Pancreas (tissue), 10 donors: ENCODE data around the gene ISLR2. TPM values are rescaled to one million over a fixed set of nuclear protein-coding genes. Genes with fewer than 3 reads are reported as not detected.
A peak's percentile ranks its signal among the peaks of the same experiment; 100 is the strongest.

Source experiments
- ATAC-seq, 4 donors: fragments of 200-7000 bp; cut with Tn5 transposase; one replicate each; pipeline versions ENCODE4 v1.8.0 to v1.9.1; 2020; ENCODE audit warnings: mild to moderate bottlenecking in 4 of 4, moderate library complexity in 4 of 4
- DNase-seq, 6 donors: peaks; one replicate each; pipeline ENCODE4 v3.0.0-alpha.2; 2020
- FAIRE-seq: peaks from 2 replicates; lab custom pipeline; 2012; peaks lifted over from hg19 to GRCh38; lab: Jason Lieb, UNC
- H3K27ac ChIP-seq, 4 donors: fragments of 200-600 bp; sonication (generic); 1 replicate in 3 of 4; 2 replicates in 1 of 4; pipeline versions ENCODE4 v1.5.0 to v1.8.0; 2020
- H3K27me3 ChIP-seq, 4 donors: fragments of 200-600 bp; one replicate each; pipeline ENCODE4 v1.8.0; 2021
- H3K36me3 ChIP-seq, 3 donors: fragments of 200-600 bp; sonication (generic) in 1 of 3; one replicate each; pipeline versions ENCODE4 v1.5.0 to v1.8.0; 2020 to 2021
- H3K4me1 ChIP-seq, 3 donors: fragments of 200-600 bp; one replicate each; pipeline ENCODE4 v1.8.0; 2021
- H3K4me3 ChIP-seq, 4 donors: fragments of 200-600 bp; sonication (generic) in 2 of 4; one replicate each; pipeline versions ENCODE4 v1.5.0 to v1.8.0; 2020 to 2021
- H3K9me3 ChIP-seq, 4 donors: fragments of 200-600 bp; one replicate each; pipeline ENCODE4 v1.8.0; 2021
- WGBS, 2 donors: extraction: QIAGEN DNeasy Blood & Tissue Kit; methylation state at CpG; one replicate each; pipeline ENCODE4 v1.1.7; 2013; 5-methylcytosine and 5-hydroxymethylcytosine counted together
- intact Hi-C, 3 donors: fragments of 100-400 bp; cut with DNase I; formaldehyde crosslinking; loops; one replicate each; pipeline versions ENCODE4 v1.11.1 to v1.14.2; 2022
- polyA plus RNA-seq, 2 donors: library from polyadenylated mRNA; stranded (reverse); fragments of 200-250 nt; gene quantifications; one replicate each; pipeline ENCODE4 v1.2.3, GENCODE V29; 2013
- total RNA-seq, 6 donors: library from RNA; stranded (reverse); fragmentation: NEBNext Ultra II Directional in 4 of 6; extraction: Animal tissue kit (Norgen Biotek cat#: 25700) in 4 of 6; gene quantifications; one replicate each; pipeline versions ENCODE4 v1.2.1 to v1.2.4, GENCODE V29; 2021 to 2023
- TF ChIP-seq, protein P1 (sequence below), 4 donors: fragments of 200-600 bp; sonication (generic) in 3 of 4; IDR thresholded peaks; one replicate each; pipeline versions ENCODE4 v1.5.0 to v1.8.0; 2021; ENCODE audit warnings: antibody characterized with exemption in 4 of 4
- donor health status: healthy with polysubstance abuse.
- donor health status: DM: no; HTN: no; CAD: no; lungs with moderate emphysema.
- donor health status: DM: no; HTN: no; CAD: no.
- donor health status: control.
- donor health status: control.
- donor health status: Bipolar disorder and iron deficiency.
- donor health status: DM: yes; HTN: yes; CAD: no.
- donor health status: DM: no; HTN: no; CAD: no.
- donor health status: DM: no; HTN: no; CAD: no.
- donor health status: DM: yes; HTN: yes; CAD: no.

ISLR2 gene
- total and polyA plus RNA-seq, 8 donors, result 0.08 to 0.50 (median 0.22) TPM

DNA sequence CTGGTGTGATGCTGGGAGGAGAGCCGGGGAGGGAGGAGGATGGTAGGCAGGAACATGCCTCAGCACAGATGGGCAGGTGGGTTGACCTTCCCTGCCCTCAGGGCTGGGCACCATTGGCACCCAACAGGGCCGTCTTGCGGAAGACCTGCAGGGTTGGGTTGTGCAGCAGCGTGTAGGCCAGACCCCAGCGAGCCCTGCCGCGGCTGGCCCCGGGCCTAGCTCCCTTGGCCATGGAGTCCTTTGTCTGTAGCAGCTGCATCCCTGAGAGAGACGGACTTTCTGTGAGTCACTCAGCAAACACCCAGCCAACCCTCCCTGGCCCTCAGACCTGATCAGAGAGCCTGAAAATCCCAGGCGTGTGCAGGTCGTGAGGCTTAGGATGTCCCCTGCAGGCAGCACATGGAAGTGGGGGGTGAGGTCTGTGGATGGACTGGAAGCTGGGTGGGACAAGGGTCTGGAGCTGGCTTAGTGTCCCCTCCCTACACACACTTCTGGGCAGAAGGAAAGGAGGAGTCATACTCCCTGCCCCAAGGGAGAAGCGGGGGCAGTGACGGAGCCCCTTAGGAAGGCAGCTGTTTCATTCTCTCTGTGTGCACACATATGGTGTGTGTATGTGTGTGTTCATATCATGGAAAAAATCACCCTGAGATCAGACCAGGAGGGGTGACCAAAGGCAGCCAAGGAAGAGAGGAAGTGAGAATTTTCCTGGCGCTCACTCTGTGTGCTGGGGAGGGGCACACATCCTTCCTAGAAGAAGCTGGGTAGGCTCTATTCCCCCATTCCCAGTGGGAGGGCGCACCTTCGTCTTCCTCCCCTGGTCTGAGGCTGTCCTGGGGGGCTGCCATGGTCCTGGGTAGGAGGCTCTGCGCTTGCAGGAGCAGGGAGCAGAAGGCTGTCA, 49.8 kb downstream of the ISLR2 start:
- WGBS, 2 donors, result 78 to 84% methylated on average over 17 of the region's 17 CpGs
- TF ChIP-seq, protein P1, sequence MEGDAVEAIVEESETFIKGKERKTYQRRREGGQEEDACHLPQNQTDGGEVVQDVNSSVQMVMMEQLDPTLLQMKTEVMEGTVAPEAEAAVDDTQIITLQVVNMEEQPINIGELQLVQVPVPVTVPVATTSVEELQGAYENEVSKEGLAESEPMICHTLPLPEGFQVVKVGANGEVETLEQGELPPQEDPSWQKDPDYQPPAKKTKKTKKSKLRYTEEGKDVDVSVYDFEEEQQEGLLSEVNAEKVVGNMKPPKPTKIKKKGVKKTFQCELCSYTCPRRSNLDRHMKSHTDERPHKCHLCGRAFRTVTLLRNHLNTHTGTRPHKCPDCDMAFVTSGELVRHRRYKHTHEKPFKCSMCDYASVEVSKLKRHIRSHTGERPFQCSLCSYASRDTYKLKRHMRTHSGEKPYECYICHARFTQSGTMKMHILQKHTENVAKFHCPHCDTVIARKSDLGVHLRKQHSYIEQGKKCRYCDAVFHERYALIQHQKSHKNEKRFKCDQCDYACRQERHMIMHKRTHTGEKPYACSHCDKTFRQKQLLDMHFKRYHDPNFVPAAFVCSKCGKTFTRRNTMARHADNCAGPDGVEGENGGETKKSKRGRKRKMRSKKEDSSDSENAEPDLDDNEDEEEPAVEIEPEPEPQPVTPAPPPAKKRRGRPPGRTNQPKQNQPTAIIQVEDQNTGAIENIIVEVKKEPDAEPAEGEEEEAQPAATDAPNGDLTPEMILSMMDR (IDR thresholded peaks at IDR 0.05), result no peak
- intact Hi-C loops, result no loop called here
- H3K27me3 ChIP-seq, result no peaks in the 10 kb centered on the region
- H3K27ac ChIP-seq, result peak overlapping the region in 1 of 4 donors; percentile 12
- FAIRE-seq (no peak), DNase-seq (peak in 1 of 6 donors; percentile 45), ATAC-seq (peak in 2 of 4 donors; percentile 37 to 49)
- no peak overlapping the region for H3K4me3 ChIP-seq
- H3K4me1 ChIP-seq, result no peaks in the 10 kb centered on the region
- H3K36me3 ChIP-seq, result no peaks in the 10 kb centered on the region
- no peaks in the 10 kb centered on the region for H3K9me3 ChIP-seq

DNA sequence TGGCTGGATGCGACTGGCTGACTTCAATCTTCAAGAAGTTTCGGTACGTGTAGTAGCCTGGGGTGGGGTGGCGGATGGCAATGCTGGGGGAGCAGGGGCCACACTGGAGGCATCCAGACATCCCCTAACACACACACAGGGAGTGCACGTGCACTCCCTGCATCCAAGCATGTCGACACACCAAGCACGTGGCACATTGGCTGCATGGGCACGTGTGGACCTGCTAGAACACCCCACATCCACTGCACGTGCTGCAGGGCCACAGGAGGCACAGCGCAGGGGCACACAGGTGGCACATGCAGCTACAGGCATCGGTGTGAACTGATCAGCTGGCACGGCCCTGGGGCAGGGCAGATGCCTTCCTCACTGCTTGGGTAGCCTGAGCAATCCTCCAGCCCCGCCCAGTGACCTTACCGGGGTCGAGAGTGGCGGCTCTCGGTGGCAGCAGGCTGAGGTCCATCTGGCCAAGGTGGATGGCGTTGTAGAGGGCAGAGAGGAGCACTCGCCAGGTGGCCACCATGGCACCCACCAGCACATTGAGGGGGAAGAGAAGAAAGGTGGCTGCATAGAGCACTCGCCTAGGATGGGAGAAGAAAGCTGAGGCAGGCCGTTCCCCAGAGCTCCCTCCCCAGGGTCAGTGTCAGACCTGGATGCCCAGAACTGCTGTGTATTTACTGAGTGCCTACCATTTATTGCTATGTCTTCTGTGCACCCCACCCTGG, 50.7 kb downstream of the ISLR2 start:
- Histone ChIP-seq H3K4me1 (no peaks in the 10 kb centered on the region), H3K4me3 (no peak overlapping the region), H3K36me3 (no peaks in the 10 kb centered on the region), H3K27me3 (no peaks in the 10 kb centered on the region), H3K27ac (no peak overlapping the region), H3K9me3 (no peaks in the 10 kb centered on the region)
- DNase-seq (peak in 1 of 6 donors; percentile 45), ATAC-seq (no peak), FAIRE-seq (no peak)
- WGBS, 2 donors, result 71 to 83% methylated on average over 21 of the region's 21 CpGs
- TF ChIP-seq, protein P1 (IDR thresholded peaks at IDR 0.05), result no peak
- intact Hi-C loops, result no loop called here

DNA sequence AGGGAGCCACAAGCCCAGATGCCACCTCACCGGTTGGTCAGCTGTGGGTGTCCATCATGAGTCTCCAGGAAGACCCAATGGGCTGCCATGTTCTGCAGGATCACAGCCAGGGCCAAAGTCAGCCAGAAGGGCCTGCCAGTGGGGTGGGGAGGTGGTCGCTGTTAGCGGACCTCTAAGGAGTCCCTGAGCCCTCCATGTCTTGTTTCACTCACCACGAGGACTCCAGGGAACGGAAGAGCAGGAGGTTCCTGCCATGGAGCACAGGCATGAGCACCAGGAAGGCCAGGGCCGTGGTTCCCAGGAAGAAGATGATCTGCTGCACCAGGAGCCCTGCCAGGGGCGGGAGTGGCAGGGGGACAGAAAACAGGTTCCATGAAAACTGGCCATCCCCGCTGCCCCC, 51.7 kb downstream of the ISLR2 start:
- Histone ChIP-seq H3K36me3 (no peaks in the 10 kb centered on the region), H3K9me3 (no peaks in the 10 kb centered on the region), H3K4me3 (no peak overlapping the region), H3K4me1 (no peaks in the 10 kb centered on the region), H3K27ac (no peak overlapping the region), H3K27me3 (no peaks in the 10 kb centered on the region)
- 73 to 85% methylated on average over 8 of the region's 8 CpGs for WGBS, 2 donors
- ATAC-seq (no peak), DNase-seq (peak in 1 of 6 donors; percentile 28), FAIRE-seq (no peak)
- TF ChIP-seq, protein P1 (IDR thresholded peaks at IDR 0.05), result no peak
- intact Hi-C loops, result no loop called here

DNA sequence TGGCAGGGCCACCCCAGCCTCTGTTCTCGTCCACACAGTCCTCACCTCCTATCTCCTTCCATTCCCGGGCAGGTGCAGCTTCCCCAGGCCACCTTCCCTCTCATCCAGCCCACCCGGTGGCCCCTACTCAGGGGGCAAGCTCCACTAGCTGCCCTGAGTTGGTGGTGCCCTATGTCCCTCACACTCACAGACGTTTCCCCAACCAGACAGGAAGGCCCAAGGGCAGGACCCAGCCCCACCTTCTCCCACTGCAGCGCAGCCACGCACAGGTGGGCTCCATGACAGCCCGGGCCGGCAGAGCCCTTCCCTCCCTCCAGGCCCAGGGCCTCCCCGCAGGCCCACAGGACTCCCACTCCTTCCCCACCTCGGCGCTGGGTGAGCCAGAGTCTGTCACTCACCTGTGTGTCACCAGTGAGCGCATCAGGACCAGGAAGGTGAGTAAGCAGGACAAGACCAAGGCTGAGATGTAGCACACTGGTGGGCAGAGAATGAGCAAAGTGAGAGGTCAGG, 54.3 kb downstream of the ISLR2 start:
- ATAC-seq, result no peak
- DNase-seq, result peak in 1 of 6 donors; percentile 52
- H3K27me3 ChIP-seq, result no peaks in the 10 kb centered on the region
- 63 to 71% methylated on average over 12 of the region's 12 CpGs for WGBS, 2 donors
- no peak overlapping the region for H3K4me3 ChIP-seq
- no peaks in the 10 kb centered on the region for H3K9me3 ChIP-seq
- FAIRE-seq, result no peak
- H3K36me3 ChIP-seq, result no peaks in the 10 kb centered on the region
- no peak overlapping the region for H3K27ac ChIP-seq
- no peaks in the 10 kb centered on the region for H3K4me1 ChIP-seq
- intact Hi-C loops, result no loop called here
- TF ChIP-seq, protein P1 (IDR thresholded peaks at IDR 0.05), result no peak
